A673 (cell line): ENCODE data around the gene CAPN9.

Experiments
- CTCF ChIP-seq: fragments of 300-800, 200-600 bp; sonication (generic); conservative IDR thresholded peaks from 2 replicates; pipeline ENCODE4 v1.5.1; 2017; ENCODE audit warnings: low read depth, mild to moderate bottlenecking, antibody characterized with exemption, low read length, moderate library complexity, mixed read lengths
- EZH2 ChIP-seq: fragments of 200-600 bp; sonication (generic); IDR thresholded peaks from 2 replicates; pipeline ENCODE4 v1.6.1; 2017; ENCODE audit warnings: borderline replicate concordance, low read depth, mild to moderate bottlenecking, mixed read lengths, antibody characterized with exemption, low read length; ENCODE audit not compliant: poor library complexity, severe bottlenecking

DNA sequence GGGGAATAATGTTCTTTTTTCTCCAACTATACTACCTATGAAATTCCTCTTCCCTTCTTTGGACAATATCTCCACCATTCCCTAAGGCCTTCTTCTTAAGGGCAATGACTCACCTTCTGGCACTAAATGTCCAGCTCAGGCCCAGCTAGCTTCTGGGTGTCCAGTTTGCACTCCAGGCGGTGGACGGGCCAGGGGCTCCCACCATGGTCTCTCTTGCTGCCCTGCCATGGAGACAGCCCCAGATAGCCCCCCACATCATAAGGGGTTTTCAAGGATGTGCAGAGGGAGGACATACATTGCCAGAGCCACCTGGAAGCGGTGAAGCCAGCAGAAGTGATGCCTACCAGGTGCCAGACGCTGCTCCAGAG lies 77.3 kb downstream of the CAPN9 start:
- TF ChIP-seq CTCF, result no peak
- TF ChIP-seq EZH2, result no peak
